Duodenal mucosa (tissue), 2 donors: Measurements from ENCODE around the gene LRPPRC.

Experiments
- H3K27ac ChIP-seq: one replicate; pipeline ENCODE4 v1.7.0; 2013; ENCODE audit warnings: low read depth, low read length
- H3K27me3 ChIP-seq, 2 donors: one replicate each; pipeline ENCODE4 v1.7.0; 2013; ENCODE audit warnings: low read length in 2 of 2, control low read depth in 1 of 2; ENCODE audit not compliant: insufficient read depth in 2 of 2, control insufficient read depth in 1 of 2
- H3K36me3 ChIP-seq, 2 donors: one replicate each; pipeline ENCODE4 v1.7.0; 2013; ENCODE audit warnings: low read length in 2 of 2, control low read depth in 1 of 2; ENCODE audit not compliant: insufficient read depth in 2 of 2, control insufficient read depth in 1 of 2
- H3K4me1 ChIP-seq, 2 donors: one replicate each; pipeline ENCODE4 v1.7.0; 2013; ENCODE audit warnings: low read length in 2 of 2, control low read depth in 1 of 2; ENCODE audit not compliant: insufficient read depth in 2 of 2, control insufficient read depth in 1 of 2
- H3K4me3 ChIP-seq, 2 donors: one replicate each; pipeline ENCODE4 v1.7.0; 2013; ENCODE audit warnings: low read length in 2 of 2, low read depth in 1 of 2
- H3K9ac ChIP-seq, 2 donors: one replicate each; pipeline ENCODE4 v1.7.0; 2013; ENCODE audit warnings: low read length in 2 of 2, low read depth in 1 of 2
- H3K9me3 ChIP-seq, 2 donors: one replicate each; pipeline ENCODE4 v1.7.0; 2013; ENCODE audit warnings: low read length in 2 of 2, control low read depth in 1 of 2; ENCODE audit not compliant: control insufficient read depth in 1 of 2

Gene LRPPRC

GRCh38 chr2:43897492-43897891 lies 98.3 kb downstream of the LRPPRC start:
- Histone ChIP-seq H3K4me1 (no peaks in the 10 kb centered on the region), H3K4me3 (no peak overlapping the region), H3K27me3 (no peaks in the 10 kb centered on the region), H3K9me3 (no peaks in the 10 kb centered on the region), H3K36me3 (peaks cover 14 to 70% of the 10 kb centered on the region in 2 donors), H3K9ac (no peak overlapping the region), H3K27ac (no peak overlapping the region)

- no peak overlapping the region for H3K27ac ChIP-seq
- H3K4me3 ChIP-seq: no peak overlapping the region
- H3K9me3 ChIP-seq: no peaks in the 10 kb centered on the region
- no peaks in the 10 kb centered on the region for H3K4me1 ChIP-seq
- no peaks in the 10 kb centered on the region for H3K27me3 ChIP-seq
- H3K9ac ChIP-seq: no peak overlapping the region
- H3K36me3 ChIP-seq: peaks cover 14 to 76% of the 10 kb centered on the region in 2 donors
Observed at GRCh38 chr2:43896906-43897305, 98.9 kb downstream of the LRPPRC start.

GRCh38 chr2:43894743-43895142 lies 101.0 kb downstream of the LRPPRC start:
- no peaks in the 10 kb centered on the region for H3K4me1 ChIP-seq
- H3K9ac ChIP-seq: no peak overlapping the region
- no peaks in the 10 kb centered on the region for H3K9me3 ChIP-seq
- no peak overlapping the region for H3K27ac ChIP-seq
- peaks cover 12 to 80% of the 10 kb centered on the region in 2 donors for H3K36me3 ChIP-seq
- no peaks in the 10 kb centered on the region for H3K27me3 ChIP-seq
- H3K4me3 ChIP-seq: no peak overlapping the region

- H3K9ac ChIP-seq: no peak overlapping the region
- H3K36me3 ChIP-seq: peaks cover 21 to 80% of the 10 kb centered on the region in 2 donors
- H3K27me3 ChIP-seq: no peaks in the 10 kb centered on the region
- H3K4me1 ChIP-seq: no peaks in the 10 kb centered on the region
- H3K27ac ChIP-seq: no peak overlapping the region
- no peaks in the 10 kb centered on the region for H3K9me3 ChIP-seq
- no peak overlapping the region for H3K4me3 ChIP-seq
Observed at GRCh38 chr2:43890855-43891254, 104.9 kb downstream of the LRPPRC start.

GRCh38 chr2:43889416-43889815 lies 106.4 kb downstream of the LRPPRC start:
- H3K4me3 ChIP-seq: no peak overlapping the region
- H3K4me1 ChIP-seq: no peaks in the 10 kb centered on the region
- peaks cover 21 to 72% of the 10 kb centered on the region in 2 donors for H3K36me3 ChIP-seq
- H3K27ac ChIP-seq: no peak overlapping the region
- H3K9me3 ChIP-seq: no peaks in the 10 kb centered on the region
- no peaks in the 10 kb centered on the region for H3K27me3 ChIP-seq
- H3K9ac ChIP-seq: no peak overlapping the region

- Histone ChIP-seq H3K9ac (no peak overlapping the region), H3K36me3 (peaks cover 21 to 52% of the 10 kb centered on the region in 2 donors), H3K4me3 (no peak overlapping the region), H3K4me1 (no peaks in the 10 kb centered on the region), H3K9me3 (no peaks in the 10 kb centered on the region), H3K27me3 (no peaks in the 10 kb centered on the region), H3K27ac (no peak overlapping the region)
Observed at GRCh38 chr2:43887176-43887575, 108.6 kb downstream of the LRPPRC start.

GRCh38 chr2:43885132-43885632 lies 110.6 kb downstream of the LRPPRC start:
- Histone ChIP-seq H3K4me1 (peaks cover 0 to 8% of the 10 kb centered on the region in 2 donors), H3K9ac (no peak overlapping the region), H3K4me3 (no peak overlapping the region), H3K9me3 (no peaks in the 10 kb centered on the region), H3K27ac (no peak overlapping the region), H3K27me3 (no peaks in the 10 kb centered on the region), H3K36me3 (peaks cover 15 to 39% of the 10 kb centered on the region in 2 donors)

- H3K27ac ChIP-seq: no peak overlapping the region
- H3K4me1 ChIP-seq: peaks cover 0 to 8% of the 10 kb centered on the region in 2 donors
- H3K27me3 ChIP-seq: no peaks in the 10 kb centered on the region
- H3K4me3 ChIP-seq: no peak overlapping the region
- H3K9ac ChIP-seq: no peak overlapping the region
- H3K9me3 ChIP-seq: no peaks in the 10 kb centered on the region
- H3K36me3 ChIP-seq: peaks cover 15 to 36% of the 10 kb centered on the region in 2 donors
Observed at GRCh38 chr2:43884689-43885088, 111.1 kb downstream of the LRPPRC start.

GRCh38 chr2:43882312-43882711 lies 113.5 kb downstream of the LRPPRC start:
- Histone ChIP-seq H3K27ac (no peak overlapping the region), H3K27me3 (no peaks in the 10 kb centered on the region), H3K4me3 (no peak overlapping the region), H3K9me3 (no peaks in the 10 kb centered on the region), H3K36me3 (peaks cover 6 to 18% of the 10 kb centered on the region in 2 donors), H3K9ac (no peak overlapping the region), H3K4me1 (peaks cover 0 to 8% of the 10 kb centered on the region in 2 donors)

- Histone ChIP-seq H3K4me1 (peaks cover 0 to 8% of the 10 kb centered on the region in 2 donors), H3K36me3 (peaks cover 0 to 15% of the 10 kb centered on the region in 2 donors), H3K4me3 (no peak overlapping the region), H3K9me3 (no peaks in the 10 kb centered on the region), H3K9ac (no peak overlapping the region), H3K27me3 (no peaks in the 10 kb centered on the region), H3K27ac (no peak overlapping the region)
Observed at GRCh38 chr2:43880952-43881351, 114.8 kb downstream of the LRPPRC start.

GRCh38 chr2:43880471-43880870 lies 115.3 kb downstream of the LRPPRC start:
- no peaks in the 10 kb centered on the region for H3K9me3 ChIP-seq
- H3K4me1 ChIP-seq: peaks cover 0 to 8% of the 10 kb centered on the region in 2 donors
- no peaks in the 10 kb centered on the region for H3K27me3 ChIP-seq
- H3K27ac ChIP-seq: no peak overlapping the region
- H3K4me3 ChIP-seq: no peak overlapping the region
- H3K36me3 ChIP-seq: peaks cover 0 to 17% of the 10 kb centered on the region in 2 donors
- H3K9ac ChIP-seq: no peak overlapping the region
